Stimulated activated CD8-positive, alpha-beta memory T cell treated with anti-CD3 and anti-CD28 coated beads, Interleukin-15, amount 100 ng/mL, for 24 hours (primary cell): Measurements from ENCODE around the gene MARCHF10.
A peak's percentile ranks its signal among the peaks of the same experiment; 100 is the strongest.

Experiments used
- DNase-seq: peaks from one replicate; pipeline ENCODE4 v3.0.0-alpha.2; 2020; ENCODE audit warnings: low read depth

MARCHF10 gene

GRCh38 chr17:62658136-62658920 is 149.8 kb downstream of the MARCHF10 start:
- no peak for DNase-seq

DNA sequence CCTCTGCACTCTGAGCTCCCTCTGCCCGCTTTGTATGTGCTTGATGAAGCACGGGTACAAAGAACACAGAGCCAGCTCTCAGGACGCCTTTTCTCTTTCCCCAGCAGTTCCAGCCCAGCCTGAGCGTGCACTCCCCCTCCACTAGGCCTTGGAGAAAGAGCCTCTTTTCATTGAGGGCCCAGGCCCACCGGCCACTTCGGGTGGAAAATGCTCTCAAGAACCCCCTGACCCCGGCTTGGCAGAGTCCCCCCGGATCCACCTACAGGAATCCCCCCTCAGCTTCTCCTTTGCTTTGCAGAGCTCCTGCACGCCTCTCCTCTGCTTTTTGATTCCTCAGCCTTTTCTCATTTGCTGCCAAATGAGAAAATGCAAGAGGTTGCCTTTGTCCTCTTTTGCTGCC is 150.4 kb downstream of the MARCHF10 start:
- DNase-seq: no peak

GRCh38 chr17:62657145-62657665 is 150.9 kb downstream of the MARCHF10 start:
- DNase-seq: no peak

- no peak for DNase-seq
These were observed 151.7 kb downstream of the MARCHF10 start for GRCh38 chr17:62656446-62656845.

DNA sequence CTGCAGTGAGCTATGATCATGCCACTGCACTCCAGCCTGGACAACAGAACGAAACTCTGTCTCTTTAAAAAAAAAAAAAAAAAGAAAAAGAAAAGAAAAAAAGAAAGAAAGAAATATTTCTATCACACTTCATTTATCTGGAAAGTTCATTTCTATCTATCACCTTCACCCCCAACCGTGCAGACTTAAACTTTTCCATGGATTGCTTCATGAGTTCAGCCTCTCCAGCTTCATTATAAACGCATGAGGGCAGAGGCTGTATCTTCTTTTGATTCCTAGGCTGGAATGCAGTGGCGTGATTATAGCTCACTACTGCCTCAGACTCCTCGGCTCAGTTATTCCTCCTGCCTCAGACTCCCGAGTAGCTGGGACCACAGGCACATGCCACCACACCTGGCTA is 152.5 kb downstream of the MARCHF10 start:
- no peak for DNase-seq

DNA sequence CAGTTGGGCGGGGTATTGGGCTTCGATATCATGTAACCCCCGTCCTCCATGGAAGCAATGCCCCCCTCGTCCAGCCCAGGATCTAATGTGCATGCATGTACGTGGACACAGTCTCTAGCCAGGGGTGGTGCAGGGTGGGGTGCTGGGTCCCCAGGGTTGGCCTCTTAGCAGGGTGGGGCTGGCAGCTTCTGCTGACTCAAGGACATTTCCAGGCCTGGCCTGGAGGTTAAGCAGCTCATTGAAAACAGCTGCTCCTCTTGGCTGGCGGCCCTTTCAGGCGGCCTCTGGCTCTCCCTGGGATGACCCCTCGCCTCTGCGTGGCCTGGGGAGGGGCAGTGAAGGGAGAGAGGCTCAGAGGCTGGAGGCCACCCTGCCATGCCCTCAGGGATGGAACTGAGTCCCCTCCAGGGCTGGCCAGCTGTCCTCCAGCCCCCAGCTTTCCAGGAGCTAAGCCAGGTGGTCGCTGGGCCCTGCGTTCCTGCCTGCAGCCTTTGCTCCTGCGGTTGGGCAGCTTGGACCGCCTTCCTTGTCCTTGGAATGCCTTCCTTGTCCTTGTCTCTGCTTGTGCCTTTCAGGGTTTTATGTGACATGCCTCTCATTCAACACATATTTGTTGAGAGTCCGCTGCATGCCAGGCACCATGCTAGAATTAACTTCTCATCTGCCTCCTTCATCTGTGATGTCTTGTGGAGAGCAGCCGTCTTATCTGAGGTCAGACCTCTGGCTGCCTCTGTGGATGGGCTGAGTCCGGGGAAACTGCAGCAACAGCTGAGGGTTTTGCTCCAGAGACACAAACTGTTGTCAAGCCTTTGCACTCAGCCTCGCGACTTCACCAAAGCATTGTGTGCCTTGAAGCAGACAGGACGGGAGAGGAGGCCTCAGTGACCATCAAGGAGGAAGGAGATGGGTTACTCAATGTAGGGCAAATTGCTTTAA is 154.0 kb downstream of the MARCHF10 start:
- DNase-seq: no peak

DNA sequence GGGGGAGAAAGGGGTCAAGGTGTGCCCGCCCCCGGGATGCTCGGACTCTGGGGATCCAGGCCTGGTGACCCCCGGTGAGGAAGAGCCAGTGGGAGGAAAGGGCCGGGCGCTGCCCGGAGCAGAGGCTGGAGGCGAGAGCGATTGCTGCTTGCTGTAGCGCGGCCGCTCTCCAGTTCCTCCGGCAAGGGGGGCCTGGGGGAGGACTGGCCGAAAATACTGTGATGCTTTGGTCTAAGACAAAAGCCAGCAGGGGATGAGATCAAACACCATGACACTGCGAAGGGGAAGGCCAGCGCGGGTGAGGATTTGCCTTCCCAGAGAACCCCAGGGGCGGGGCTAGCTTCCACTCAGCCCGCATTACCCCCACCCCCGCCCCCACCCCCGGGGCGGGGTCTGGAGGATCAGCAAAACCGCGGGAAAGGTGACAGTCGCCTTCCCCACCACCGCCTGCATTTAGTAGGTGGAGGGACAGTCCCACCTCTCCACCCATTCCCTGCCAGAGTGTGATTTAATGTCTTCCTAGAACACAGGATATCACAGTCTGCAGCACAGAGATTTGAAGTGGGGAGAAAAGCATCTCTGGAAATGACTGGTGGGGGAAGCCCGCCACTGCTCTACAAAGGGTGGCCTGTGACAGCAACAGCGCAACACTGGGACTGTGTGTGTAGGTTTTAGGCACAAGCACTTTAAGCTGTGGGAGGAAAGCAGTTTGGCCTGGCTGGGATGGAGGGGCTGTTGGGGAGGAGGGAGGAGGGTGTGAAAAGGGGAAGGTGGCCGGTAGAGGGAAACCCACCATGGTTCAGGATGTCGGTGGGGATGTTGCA is 154.9 kb downstream of the MARCHF10 start:
- DNase-seq: peak; percentile 74

GRCh38 chr17:62652251-62653001 is 155.7 kb downstream of the MARCHF10 start:
- DNase-seq: no peak
